ENCODE measurements around the gene IL37. TPM values are rescaled to one million over a fixed set of nuclear protein-coding genes. Genes with fewer than 3 reads are reported as not detected.

The IL37 gene
- polyA plus RNA-seq, 1 donor from 2014 or later, result not detected

- no peaks in the 10 kb centered on the region for H4K20me1 ChIP-seq (ENCODE audit: insufficient read depth)
- H3K9ac ChIP-seq (ENCODE audit: low read length), result no peak overlapping the region
- H3K36me3 ChIP-seq (ENCODE audit: insufficient read depth, low read length), result no peaks in the 10 kb centered on the region
- no peak overlapping the region for H3K27ac ChIP-seq (ENCODE audit: low read length)
- H3K9me3 ChIP-seq (ENCODE audit: low read length), result no peaks in the 10 kb centered on the region
- H3K79me2 ChIP-seq (replicated peaks; ENCODE audit: insufficient read depth, low read length), result no peaks in the 10 kb centered on the region
- H3K27me3 ChIP-seq (ENCODE audit: insufficient read depth, low read depth, low read length), result no peaks in the 10 kb centered on the region
- H2AFZ ChIP-seq (ENCODE audit: low read depth, low read length), result no peak overlapping the region
- no peaks in the 10 kb centered on the region for H3F3A ChIP-seq (ENCODE audit: insufficient read depth, low read length, poor library complexity, severe bottlenecking)
- TF ChIP-seq EZH2 (IDR thresholded peaks at IDR 0.05; ENCODE audit: borderline replicate concordance, insufficient read depth, low read length, poor library complexity, severe bottlenecking) (no peak), REST (IDR thresholded peaks at IDR 0.05; ENCODE audit: borderline replicate concordance) (no peak), POLR2AphosphoS5 (IDR thresholded peaks at IDR 0.05) (no peak), SMC3 (conservative IDR thresholded peaks at IDR 0.05; ENCODE audit: poor library complexity) (no peak), TAF1 (IDR thresholded peaks at IDR 0.05; ENCODE audit: low read depth) (no peak), MXI1 (conservative IDR thresholded peaks at IDR 0.05; ENCODE audit: poor library complexity, severe bottlenecking) (no peak), RAD21 (conservative IDR thresholded peaks at IDR 0.05) (no peak), EP300 (conservative IDR thresholded peaks at IDR 0.05; ENCODE audit: poor library complexity, severe bottlenecking) (no peak)
- no peak overlapping the region for H3K4me2 ChIP-seq (ENCODE audit: low read length)
- H3K9me2 ChIP-seq (ENCODE audit: insufficient read depth, low read length), result no peaks in the 10 kb centered on the region
- H3K4me3 ChIP-seq (ENCODE audit: low read length), result no peak overlapping the region
These were observed 8.1 kb upstream of the IL37 start for GRCh38 chr2:112902816-112903215.

- Histone ChIP-seq H3K9me3 (ENCODE audit: low read length) (no peaks in the 10 kb centered on the region), H3K4me3 (ENCODE audit: low read length) (no peak overlapping the region), H3K9me2 (ENCODE audit: insufficient read depth, low read length) (no peaks in the 10 kb centered on the region), H3F3A (ENCODE audit: insufficient read depth, low read length, poor library complexity, severe bottlenecking) (no peaks in the 10 kb centered on the region), H3K27ac (ENCODE audit: low read length) (no peak overlapping the region), H3K79me2 (replicated peaks; ENCODE audit: insufficient read depth, low read length) (no peaks in the 10 kb centered on the region), H3K36me3 (ENCODE audit: insufficient read depth, low read length) (no peaks in the 10 kb centered on the region), H3K9ac (ENCODE audit: low read length) (no peak overlapping the region), H4K20me1 (ENCODE audit: insufficient read depth) (no peaks in the 10 kb centered on the region), H2AFZ (ENCODE audit: low read depth, low read length) (no peak overlapping the region), H3K4me2 (ENCODE audit: low read length) (no peak overlapping the region), H3K27me3 (ENCODE audit: insufficient read depth, low read depth, low read length) (no peaks in the 10 kb centered on the region)
- TF ChIP-seq REST (IDR thresholded peaks at IDR 0.05; ENCODE audit: borderline replicate concordance), result no peak
- TF ChIP-seq, protein P1, sequence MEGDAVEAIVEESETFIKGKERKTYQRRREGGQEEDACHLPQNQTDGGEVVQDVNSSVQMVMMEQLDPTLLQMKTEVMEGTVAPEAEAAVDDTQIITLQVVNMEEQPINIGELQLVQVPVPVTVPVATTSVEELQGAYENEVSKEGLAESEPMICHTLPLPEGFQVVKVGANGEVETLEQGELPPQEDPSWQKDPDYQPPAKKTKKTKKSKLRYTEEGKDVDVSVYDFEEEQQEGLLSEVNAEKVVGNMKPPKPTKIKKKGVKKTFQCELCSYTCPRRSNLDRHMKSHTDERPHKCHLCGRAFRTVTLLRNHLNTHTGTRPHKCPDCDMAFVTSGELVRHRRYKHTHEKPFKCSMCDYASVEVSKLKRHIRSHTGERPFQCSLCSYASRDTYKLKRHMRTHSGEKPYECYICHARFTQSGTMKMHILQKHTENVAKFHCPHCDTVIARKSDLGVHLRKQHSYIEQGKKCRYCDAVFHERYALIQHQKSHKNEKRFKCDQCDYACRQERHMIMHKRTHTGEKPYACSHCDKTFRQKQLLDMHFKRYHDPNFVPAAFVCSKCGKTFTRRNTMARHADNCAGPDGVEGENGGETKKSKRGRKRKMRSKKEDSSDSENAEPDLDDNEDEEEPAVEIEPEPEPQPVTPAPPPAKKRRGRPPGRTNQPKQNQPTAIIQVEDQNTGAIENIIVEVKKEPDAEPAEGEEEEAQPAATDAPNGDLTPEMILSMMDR (IDR thresholded peaks at IDR 0.05; ENCODE audit: poor library complexity, severe bottlenecking), result no peak
These were observed 6.1 kb upstream of the IL37 start for GRCh38 chr2:112904883-112905282.

Data from neural cell (in vitro differentiated cells).